ENCODE measurements around the gene MRM3. TPM values are rescaled to one million over a fixed set of nuclear protein-coding genes. Genes with fewer than 3 reads are reported as not detected.
"Not testable (repeated sequence)": the region's sequence is repeated elsewhere in the genome, so short reads cannot be mapped to it uniquely, and the experiment has no call there.

MRM3 gene
- total RNA-seq, 1 experiment from 2014 or later, result 37.7 TPM

- no peak for DNase-seq (ENCODE audit: low spot score)
These were observed 13.6 kb downstream of the MRM3 start for GRCh38 chr17:795721-796120.

- DNase-seq (ENCODE audit: low spot score), result no peak
These were observed 14.5 kb downstream of the MRM3 start for GRCh38 chr17:796609-797008.

DNA sequence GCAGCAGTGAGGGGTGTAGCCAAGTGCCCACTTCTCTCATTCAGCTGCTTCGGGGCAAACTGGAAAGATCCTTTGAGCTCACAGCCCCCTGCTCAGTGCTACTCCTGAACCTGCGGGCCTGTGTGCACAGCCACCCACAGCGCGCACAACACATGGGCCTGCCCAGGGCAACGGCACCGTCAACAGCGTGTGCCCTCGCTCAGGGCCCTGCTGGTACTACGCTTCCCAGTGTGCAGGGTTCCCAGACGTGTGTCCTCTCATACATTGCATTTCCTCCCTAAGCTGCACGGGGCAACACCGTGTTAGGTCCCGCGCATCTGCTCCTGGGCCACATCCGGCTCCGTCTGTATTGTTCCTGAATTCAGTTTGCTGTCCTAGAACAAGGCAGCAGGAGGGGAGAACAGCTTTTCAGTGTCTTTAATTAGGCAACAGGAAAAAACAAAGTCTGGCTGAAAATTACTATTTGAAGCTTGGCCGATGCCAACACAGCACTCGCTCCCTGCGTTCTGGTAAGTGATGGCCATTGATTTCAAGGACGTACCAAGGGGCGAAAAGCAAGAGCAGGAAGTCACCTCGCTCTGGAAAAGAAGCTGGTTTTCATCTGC is 15.2 kb downstream of the MRM3 start:
- DNase-seq (ENCODE audit: low spot score), result no peak

GRCh38 chr17:798246-798645 is 16.1 kb downstream of the MRM3 start:
- no peak for DNase-seq (ENCODE audit: low spot score)

DNA sequence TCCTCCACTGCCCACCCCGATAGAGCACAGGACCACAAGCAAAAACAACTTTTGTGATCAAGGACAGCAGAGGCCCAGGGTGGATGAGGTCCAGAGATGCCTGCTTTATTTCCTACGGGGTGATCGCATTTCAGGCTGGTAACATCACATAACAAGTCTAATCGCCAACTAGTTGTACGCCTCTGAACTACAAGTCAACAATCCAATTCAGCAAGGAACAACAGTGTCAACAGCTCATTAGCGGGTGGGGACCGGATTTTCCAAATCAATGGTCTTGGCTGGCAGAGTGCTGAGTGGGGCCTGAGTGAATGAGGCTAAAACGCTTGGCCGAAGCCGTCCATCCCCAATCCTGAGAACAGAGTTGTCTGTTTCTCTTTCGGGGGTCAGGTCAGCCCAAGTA is 17.1 kb downstream of the MRM3 start:
- DNase-seq (ENCODE audit: low spot score), result no peak

- no peak for DNase-seq (ENCODE audit: low spot score)
These were observed 18.5 kb downstream of the MRM3 start for GRCh38 chr17:800446-801242.

DNA sequence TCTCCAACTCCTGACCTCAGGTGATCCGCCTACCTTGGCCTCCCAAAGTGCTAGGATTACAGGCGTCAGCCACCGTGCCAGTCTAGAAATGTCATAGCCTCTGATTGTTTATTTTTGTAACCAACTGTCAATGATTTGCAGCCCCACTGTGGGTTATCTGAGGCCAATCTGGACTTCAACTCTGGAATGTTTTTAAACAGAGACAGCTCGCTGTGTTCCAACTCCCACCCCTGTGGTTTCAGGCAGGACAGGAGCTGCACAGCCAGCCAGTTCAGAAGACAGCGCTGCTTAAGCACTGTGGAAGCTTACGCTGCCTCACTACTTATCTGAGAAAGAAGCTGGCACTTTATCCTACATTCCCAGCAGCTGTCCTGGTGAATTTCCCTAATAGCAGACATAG is 19.5 kb downstream of the MRM3 start:
- DNase-seq (ENCODE audit: low spot score), result no peak

DNA sequence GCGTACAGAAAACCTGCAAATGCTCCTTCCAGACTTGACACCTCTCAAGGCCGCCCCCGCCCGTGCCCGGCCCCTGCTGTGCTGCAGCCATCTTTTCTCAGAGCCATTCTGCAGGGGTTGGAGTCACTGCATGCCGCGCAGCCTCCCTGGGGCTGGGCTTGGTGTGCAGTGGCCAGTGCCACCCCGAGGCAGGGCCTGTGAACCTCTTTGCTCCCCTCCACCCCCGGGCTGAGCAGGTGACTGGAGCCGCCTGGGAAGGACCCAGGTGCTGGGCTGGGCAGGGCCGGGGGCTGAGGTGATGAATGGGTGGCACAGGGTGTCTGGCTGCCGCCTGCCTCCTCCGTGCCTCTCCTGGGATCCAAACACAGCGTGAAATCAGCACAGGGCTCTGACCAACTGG is 20.3 kb downstream of the MRM3 start:
- no peak for DNase-seq (ENCODE audit: low spot score)

DNA sequence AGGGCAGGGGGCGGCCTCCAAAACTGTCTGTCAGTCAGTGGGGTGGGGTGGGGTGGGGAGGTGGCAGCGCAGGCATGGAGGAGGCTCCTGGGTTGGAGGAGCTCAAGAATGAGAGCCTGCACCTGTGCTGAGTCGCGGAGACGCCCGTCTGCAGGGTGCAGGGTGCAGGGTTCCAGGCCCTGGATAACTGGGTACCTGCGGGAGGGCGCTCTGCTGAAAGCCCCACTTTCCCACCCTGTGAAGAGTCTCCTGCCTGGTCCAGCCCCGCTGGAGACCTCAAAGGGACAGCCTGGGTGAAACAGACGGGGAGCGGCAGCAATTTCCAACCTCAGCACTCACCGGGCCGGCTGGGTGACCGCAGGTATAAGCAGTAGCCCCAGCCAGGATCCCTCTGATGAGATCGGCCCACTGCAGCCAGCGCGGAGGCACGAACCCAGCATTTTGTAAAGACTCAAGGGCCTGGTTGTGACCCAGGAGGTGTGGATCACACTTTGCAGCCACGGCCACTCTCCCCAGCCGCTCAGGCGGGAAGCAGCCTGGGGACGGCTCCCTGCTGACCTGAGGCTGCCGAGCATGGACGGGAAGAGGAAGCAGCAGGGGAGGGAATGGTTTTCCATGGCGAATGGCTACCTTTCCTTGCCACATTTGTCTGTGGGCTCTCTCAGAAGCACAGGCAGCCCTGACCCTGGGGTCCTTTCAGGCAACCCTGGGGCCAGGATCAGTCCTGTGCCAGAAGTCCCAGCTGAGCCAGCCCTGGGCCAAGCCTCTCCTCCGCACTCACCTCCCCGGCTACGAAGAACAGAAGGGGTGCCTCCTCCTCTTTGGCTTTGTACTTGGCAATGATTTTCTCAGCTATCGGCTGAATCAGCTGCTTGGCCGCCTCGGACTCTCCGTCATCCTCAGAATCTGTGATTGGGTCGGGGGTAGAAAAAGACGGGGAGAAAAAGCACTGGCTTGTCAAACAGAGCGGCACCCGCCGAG is 21.0 kb downstream of the MRM3 start:
- no peak for DNase-seq (ENCODE audit: low spot score)

- DNase-seq (ENCODE audit: low spot score), result no peak
These were observed 22.6 kb downstream of the MRM3 start for GRCh38 chr17:804541-805435.

DNA sequence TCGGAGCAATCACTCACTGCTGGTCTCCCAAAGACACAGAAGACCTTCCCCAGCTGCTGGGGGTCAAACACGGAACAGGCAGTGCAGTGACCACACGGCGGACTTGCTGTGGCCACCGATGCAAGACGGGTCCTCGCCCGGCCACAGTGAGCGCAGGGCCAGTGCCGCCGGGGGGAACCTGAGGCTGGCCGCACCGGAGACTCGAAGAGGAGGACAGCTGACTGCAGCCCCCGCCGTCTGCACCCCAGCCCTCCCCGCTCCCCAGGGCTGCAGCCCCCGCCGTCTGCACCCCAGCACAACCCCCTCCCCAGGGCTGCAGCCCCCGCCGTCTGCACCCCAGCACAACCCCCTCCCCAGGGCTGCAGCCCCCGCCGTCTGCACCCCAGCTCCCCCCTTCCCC is 23.7 kb downstream of the MRM3 start:
- DNase-seq (ENCODE audit: low spot score), result not testable (repeated sequence)

GRCh38 chr17:806346-806745 is 24.2 kb downstream of the MRM3 start:
- DNase-seq (ENCODE audit: low spot score), result no peak

- no peak for DNase-seq (ENCODE audit: low spot score)
These were observed 24.8 kb downstream of the MRM3 start for GRCh38 chr17:806781-807522.

DNA sequence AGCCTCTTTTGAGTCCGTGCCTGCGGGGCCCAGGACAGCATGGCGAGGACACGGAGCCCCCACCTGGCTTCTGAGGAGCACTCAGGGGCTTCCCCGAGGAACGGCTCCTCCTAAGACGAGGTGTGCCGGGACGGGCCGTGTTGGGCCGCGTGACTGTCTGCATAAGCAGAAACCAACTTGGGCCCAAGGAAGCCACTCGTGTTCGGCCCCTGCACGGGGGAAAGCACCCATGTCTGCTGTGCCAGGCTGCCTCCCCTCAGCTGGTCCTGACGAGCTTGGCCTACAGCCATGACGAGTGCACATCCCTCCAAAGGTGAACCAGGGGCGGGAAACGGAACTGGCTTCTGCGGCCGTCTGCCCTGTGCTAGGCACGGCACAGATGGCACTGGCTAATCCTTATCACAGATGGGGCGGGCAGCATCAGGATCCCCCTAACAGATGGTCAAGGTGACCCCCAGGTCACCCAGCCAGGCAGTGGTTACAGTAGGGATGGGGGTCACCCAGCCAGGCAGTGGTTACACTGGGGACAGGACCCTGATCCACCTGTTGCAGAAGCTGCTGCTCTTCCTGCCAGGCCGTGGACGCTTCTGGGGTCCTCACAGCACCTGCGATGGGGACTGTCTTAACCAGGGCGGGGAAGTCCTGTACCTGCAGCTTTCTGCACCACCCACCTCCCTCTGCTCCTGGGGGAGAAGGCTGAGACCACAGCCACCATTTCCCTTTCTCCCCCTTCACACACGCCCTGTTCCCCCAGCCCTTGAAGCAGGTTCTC is 25.6 kb downstream of the MRM3 start:
- DNase-seq (ENCODE audit: low spot score), result no peak

DNA sequence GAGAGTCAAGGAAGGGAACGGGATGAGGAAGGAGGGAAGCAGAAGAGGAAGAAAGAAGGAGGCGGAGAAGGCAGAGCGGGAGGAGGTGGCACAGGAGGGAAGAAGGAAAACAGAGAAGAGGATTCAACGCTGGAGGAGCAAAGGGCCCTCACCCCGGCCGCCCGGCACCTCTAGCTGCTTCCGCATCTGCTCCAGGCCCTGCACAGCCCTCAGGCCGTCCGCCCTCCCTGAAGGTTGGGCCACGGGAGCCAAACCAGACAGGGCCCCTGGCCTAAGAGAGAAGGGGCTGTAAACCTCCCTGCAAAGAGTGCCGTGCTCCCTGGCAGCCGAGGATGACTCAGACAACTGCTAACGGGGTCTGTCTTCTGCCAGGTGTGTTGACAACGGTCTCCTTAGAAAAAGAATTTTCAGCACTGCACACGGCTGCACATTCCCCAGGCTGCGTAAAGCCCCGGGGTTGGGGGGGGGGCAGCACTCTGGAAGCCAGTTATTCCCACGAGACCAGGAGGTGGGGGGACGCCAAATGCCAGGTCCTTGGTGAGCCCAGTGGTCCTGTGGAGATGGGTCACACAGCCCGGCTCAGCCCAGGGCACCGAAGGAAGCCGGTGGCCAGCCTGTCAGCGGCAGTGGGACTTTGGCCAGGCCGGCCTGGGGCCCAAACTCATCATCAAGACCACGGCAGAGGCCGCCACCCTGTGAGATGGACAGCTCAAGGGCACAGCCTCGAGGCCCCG is 29.1 kb downstream of the MRM3 start:
- DNase-seq (ENCODE audit: low spot score), result no peak

DNA sequence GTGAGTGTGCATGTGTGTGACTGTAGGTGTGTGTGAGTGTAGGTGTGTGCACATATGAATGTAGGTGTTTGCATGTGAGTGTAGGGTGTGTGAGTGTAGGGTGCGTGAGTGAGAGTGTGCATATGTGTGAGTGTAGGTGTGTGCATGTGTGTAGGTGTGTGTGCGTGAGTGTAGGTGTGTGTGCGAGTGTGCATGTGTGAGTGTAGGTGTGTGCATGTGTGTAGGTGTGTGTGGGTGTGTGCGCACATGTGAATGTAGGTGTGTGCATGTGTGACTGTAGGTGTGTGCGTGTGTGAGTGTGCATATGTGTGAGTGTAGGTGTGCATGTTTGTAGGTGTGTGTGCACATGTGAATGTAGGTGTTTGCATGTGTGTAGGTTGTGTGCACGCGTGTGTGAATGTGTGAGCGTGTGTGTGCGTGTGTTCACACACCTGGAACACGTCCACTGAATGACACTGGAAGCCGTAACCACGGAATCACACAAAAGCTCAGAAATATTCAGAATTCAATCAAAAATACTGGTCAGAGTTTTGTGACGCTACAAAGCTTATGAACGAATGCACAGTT is 30.6 kb downstream of the MRM3 start:
- no peak for DNase-seq (ENCODE audit: low spot score)

GRCh38 chr17:814371-814770 is 32.2 kb downstream of the MRM3 start:
- no peak for DNase-seq (ENCODE audit: low spot score)

DNA sequence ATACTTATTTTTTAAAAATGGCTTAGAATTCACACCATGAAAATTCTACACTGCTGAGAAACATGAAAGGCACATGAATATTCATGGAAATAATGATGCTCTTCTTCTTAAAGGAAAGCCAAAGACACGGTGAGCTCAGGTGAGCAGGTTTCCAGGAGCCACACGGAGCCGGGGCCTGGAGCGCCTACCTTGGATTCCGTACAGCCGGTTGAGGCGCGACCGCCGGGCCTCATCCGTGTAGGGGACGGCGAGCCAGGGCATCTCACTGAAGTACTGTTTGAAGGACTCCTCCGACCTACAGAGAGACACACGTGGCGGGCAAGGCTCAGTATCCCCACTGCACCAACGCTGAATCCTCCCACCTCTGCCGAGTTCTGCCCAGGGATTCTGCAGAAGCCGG is 37.1 kb downstream of the MRM3 start:
- DNase-seq (ENCODE audit: low spot score), result no peak

GRCh38 chr17:823501-823902 is 41.3 kb downstream of the MRM3 start:
- no peak for DNase-seq (ENCODE audit: low spot score)

All from A172 (cell line).